Adrenal gland (tissue), 12 donors: Measurements from ENCODE around the gene SARS1. TPM values are rescaled to one million over a fixed set of nuclear protein-coding genes. Genes with fewer than 3 reads are reported as not detected.

Source experiments
- DNase-seq, 7 donors: peaks; one replicate each; pipeline ENCODE4 v3.0.0-alpha.2; 2019 to 2020
- H3K27ac ChIP-seq, 5 donors: fragments of 200-600 bp; sonication (generic) in 4 of 5; 1 replicate in 3 of 5; 2 replicates in 2 of 5; pipeline versions ENCODE4 v1.5.1 to v1.8.0; 2016 to 2020; ENCODE audit warnings: mild to moderate bottlenecking in 1 of 5
- H3K27me3 ChIP-seq: fragments of 200-600 bp; 2 replicates; pipeline ENCODE4 v1.8.0; 2021
- H3K36me3 ChIP-seq, 2 donors: fragments of 200-600 bp; replicated peaks in 1 of 2; 1 replicate in 1 of 2; 2 replicates in 1 of 2; pipeline versions ENCODE4 v1.5.1 to v1.8.0; 2018 to 2022
- H3K4me1 ChIP-seq, 2 donors: fragments of 200-600 bp; replicated peaks in 1 of 2; 1 replicate in 1 of 2; 2 replicates in 1 of 2; pipeline versions ENCODE4 v1.5.1 to v1.8.0; 2018 to 2021
- H3K4me3 ChIP-seq, 4 donors: fragments of 200-600 bp; sonication (generic) in 3 of 4; one replicate each; pipeline ENCODE4 v1.5.1; 2016 to 2018
- H3K9me3 ChIP-seq, 3 donors: fragments of 200-600 bp; sonication (generic) in 1 of 3; replicated peaks in 1 of 3; 1 replicate in 2 of 3; 2 replicates in 1 of 3; pipeline versions ENCODE4 v1.5.1 to v1.8.0; 2016 to 2021
- POLR2A ChIP-seq, 2 donors: fragments of 450-650 bp; IDR thresholded peaks; one replicate each; pipeline ENCODE4 v1.6.1; 2017; ENCODE audit warnings: antibody characterized with exemption in 2 of 2, mild to moderate bottlenecking in 2 of 2, moderate library complexity in 1 of 2
- WGBS, 4 donors: extraction: QIAGEN DNeasy Blood & Tissue Kit in 2 of 4; methylation state at CpG; one replicate each; pipeline versions ENCODE4 v1.1.5 to v1.1.7; 2013 to 2017; 5-methylcytosine and 5-hydroxymethylcytosine counted together
- intact Hi-C, 2 donors: fragments of 100-400 bp; cut with DNase I; formaldehyde crosslinking; loops; one replicate each; pipeline versions ENCODE4 v1.14.1 to v1.15.0; 2022 to 2023
- polyA plus RNA-seq, 3 donors: library from polyadenylated mRNA; stranded (reverse); fragments of 200-250 nt in 2 of 3; fragments of 350-450 nt in 1 of 3; fragmentation: Illumina TruSeq in 1 of 3; extraction: RNeasy Lipid Tissue Mini Kit (QIAGEN cat#74804) in 1 of 3; gene quantifications; one replicate each; pipeline ENCODE4 v1.2.3, GENCODE V29; 2013 to 2014
- total RNA-seq, 9 donors: library from RNA; depleted of rRNA in 4 of 9; stranded (reverse); fragments of >200 nt in 4 of 9; fragments of 120-200 nt in 1 of 9; fragmentation: NEBNext Ultra II Directional in 1 of 9; extraction: Animal tissue kit (Norgen Biotek cat#: 25700) in 1 of 9; gene quantifications; one replicate each; pipeline versions ENCODE4 v1.1.0 to v1.2.4, GENCODE V29; 2013 to 2023
- TF ChIP-seq, protein P1 (sequence below), 6 experiments: fragments of 450-650 bp in 4 of 6; fragments of 200-600 bp in 2 of 6; sonication (generic) in 1 of 6; IDR thresholded peaks; 1 replicate in 5 of 6; 2 replicates in 1 of 6; pipeline versions ENCODE4 v1.5.1 to v1.8.0; 2016 to 2021; ENCODE audit warnings: antibody characterized with exemption in 6 of 6, mild to moderate bottlenecking in 2 of 6, moderate library complexity in 1 of 6
- donor health status: healthy with polysubstance abuse.
- donor health status: Bipolar disorder and iron deficiency.
- donor health status: DM: yes; HTN: yes; CAD: no.
- donor health status: DM: no; HTN: no; CAD: no.
- donor health status: DM: no; HTN: no; CAD: no.
- donor health status: DM: yes; HTN: yes; CAD: no.

Gene SARS1
- total and polyA plus RNA-seq, 12 donors: 64.3 to 216 (median 152) TPM

DNA sequence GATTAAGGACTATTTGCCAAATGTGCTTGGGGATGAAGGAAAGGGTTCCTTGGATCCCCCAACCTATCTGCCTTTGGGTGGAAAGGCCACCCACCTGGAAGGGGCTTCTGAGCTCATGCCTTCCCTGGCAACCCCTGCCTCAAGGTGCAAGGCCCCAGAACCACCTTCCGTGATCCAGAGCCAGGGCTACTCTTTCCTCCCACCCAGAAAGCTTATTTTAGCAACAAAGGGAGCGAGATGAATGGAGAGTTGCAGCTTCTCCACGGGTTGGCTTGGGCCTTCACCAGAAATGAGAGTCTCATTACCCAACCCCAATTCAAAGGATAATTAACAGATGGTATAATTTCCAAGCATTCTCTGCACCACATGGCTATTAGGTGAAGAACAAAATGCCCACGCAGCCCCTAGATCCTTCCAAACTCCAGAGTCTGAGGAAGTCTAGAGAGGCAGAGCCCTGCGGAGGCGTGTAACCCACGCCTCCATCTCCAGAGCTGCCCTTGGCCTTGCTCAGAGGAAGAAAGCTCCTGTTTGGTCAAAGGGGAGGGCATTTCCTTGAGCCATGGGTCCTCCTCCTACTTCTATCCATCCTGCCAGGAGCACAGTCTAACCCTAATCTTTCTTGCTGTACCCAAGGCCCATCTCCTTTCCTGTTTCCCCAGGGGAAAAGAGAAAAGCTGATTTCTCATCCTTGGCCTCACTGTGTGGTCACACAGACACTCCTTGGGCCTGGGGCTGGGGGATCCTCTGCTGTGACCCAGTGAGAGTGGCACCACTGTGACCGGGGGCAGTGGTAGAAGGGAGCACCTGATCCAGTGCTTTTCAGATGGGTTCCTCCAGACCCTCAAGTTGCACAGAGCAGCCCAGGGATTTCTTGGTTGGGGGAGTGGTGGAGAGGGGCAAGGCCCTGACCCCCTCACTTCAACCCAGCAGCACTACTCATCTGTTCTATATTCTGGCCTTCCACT lies 34.0 kb downstream of the SARS1 start:
- intact Hi-C loops: no loop called here
- H3K9me3 ChIP-seq: no peaks in the 10 kb centered on the region
- H3K36me3 ChIP-seq: no peaks in the 10 kb centered on the region
- TF ChIP-seq, protein P1, sequence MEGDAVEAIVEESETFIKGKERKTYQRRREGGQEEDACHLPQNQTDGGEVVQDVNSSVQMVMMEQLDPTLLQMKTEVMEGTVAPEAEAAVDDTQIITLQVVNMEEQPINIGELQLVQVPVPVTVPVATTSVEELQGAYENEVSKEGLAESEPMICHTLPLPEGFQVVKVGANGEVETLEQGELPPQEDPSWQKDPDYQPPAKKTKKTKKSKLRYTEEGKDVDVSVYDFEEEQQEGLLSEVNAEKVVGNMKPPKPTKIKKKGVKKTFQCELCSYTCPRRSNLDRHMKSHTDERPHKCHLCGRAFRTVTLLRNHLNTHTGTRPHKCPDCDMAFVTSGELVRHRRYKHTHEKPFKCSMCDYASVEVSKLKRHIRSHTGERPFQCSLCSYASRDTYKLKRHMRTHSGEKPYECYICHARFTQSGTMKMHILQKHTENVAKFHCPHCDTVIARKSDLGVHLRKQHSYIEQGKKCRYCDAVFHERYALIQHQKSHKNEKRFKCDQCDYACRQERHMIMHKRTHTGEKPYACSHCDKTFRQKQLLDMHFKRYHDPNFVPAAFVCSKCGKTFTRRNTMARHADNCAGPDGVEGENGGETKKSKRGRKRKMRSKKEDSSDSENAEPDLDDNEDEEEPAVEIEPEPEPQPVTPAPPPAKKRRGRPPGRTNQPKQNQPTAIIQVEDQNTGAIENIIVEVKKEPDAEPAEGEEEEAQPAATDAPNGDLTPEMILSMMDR (IDR thresholded peaks at IDR 0.05): no peak
- no peak for TF ChIP-seq POLR2A (IDR thresholded peaks at IDR 0.05)
- DNase-seq: peak in 1 of 7 donors; percentile 7
- H3K27ac ChIP-seq: no peak overlapping the region
- no peaks in the 10 kb centered on the region for H3K27me3 ChIP-seq
- H3K4me3 ChIP-seq: no peak overlapping the region
- 85 to 95% (median 89%) methylated on average over 7 to 8 of the region's 8 CpGs for WGBS, 4 donors
- H3K4me1 ChIP-seq: peaks cover 0 to 6% of the 10 kb centered on the region in 2 donors

DNA sequence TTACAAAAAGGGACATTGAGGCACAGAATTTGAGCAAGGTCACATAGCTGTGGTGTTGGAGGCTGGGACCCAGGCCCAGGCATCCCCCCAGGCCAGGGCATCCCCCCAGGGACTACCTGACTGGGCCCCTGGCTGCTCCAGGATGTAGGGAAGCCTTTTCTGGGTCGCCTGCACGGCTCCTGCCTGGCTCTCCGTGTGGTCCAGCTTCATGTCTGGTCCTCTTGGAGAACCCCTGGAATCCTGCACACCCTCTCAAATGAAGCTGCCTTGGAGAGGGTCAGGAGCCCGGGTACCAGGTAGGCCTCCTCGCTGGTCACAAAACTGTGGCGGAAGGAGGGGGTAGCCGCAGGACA lies 34.7 kb downstream of the SARS1 start:
- Histone ChIP-seq H3K36me3 (no peaks in the 10 kb centered on the region), H3K27me3 (no peaks in the 10 kb centered on the region), H3K4me1 (peaks cover 0 to 6% of the 10 kb centered on the region in 2 donors), H3K27ac (no peak overlapping the region), H3K4me3 (no peak overlapping the region), H3K9me3 (no peaks in the 10 kb centered on the region)
- WGBS, 4 donors: 85 to 93% (median 91%) methylated on average over 4 to 7 of the region's 7 CpGs
- DNase-seq: peak in 1 of 7 donors; percentile 11
- TF ChIP-seq, protein P1 (IDR thresholded peaks at IDR 0.05): no peak
- TF ChIP-seq POLR2A (IDR thresholded peaks at IDR 0.05): no peak
- intact Hi-C loops: no loop called here

DNA sequence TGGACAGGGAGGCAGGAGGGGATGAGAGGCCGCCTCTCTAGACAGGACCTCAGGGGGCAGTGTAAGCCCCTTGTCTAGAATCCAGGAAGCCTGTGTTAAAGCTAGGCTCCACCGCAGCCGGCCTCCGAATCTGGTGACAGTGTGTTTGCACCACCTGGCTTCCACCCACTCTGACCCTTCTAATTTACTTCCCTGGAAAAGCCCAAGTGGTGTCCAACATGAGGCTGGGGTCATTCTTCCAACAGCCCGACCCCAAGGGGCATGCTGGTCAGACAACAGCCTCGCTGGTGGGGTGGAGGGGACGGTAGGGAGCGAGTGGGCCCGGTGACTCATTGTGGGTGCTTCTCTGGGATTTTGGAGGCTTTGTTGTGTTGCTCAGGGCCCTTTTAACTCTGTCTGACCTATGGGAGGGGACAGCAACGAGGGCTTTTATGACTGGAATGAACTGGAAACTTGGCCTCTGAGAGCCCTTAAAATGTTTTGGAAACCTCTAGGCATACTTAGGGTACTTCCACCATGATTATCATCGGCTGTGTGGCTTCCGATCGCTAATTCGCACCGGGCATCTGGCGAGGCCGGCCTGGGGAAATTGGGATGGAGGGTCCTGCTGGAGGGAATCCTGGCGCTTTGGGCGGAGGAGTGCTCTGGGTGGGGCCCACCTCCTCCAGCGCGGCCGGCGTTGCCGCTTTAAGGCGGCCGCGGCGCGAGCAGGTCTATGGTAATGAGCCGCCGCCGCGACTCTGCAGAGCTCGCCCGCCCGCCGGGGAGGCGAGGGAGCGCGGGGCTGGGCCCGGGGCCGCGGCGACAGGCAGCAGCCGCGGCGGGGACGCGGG lies 35.3 kb downstream of the SARS1 start, which contains the start of gene CELSR2:
TSS of gene CELSR2 (plus strand) at position 743 of the 833 bp plus-strand sequence. CDS start 541 bp downstream, outside the sequence.
- Histone ChIP-seq H3K9me3 (no peaks in the 10 kb centered on the region), H3K36me3 (no peaks in the 10 kb centered on the region), H3K27ac (no peak within 1 kb of the TSS), H3K4me1 (peaks cover 0 to 6% of the 10 kb centered on the region in 2 donors), H3K4me3 (peak within 1 kb of the TSS in 1 of 4 donors; percentile 88), H3K27me3 (no peaks in the 10 kb centered on the region)
- DNase-seq: peak; percentile 13 to 66 (median 62)
- 12 to 68% (median 14%) methylated on average over 8 to 49 of the region's 49 CpGs for WGBS, 4 donors
- TF ChIP-seq, protein P1 (IDR thresholded peaks at IDR 0.05): no peak
- TF ChIP-seq POLR2A (IDR thresholded peaks at IDR 0.05): no peak
- intact Hi-C loops: no loop called here
